Measurements from ENCODE around the gene PKIG.
"Not testable (repeated sequence)": the region's sequence is repeated elsewhere in the genome, so short reads cannot be mapped to it uniquely, and the experiment has no call there.

Gene PKIG

DNA sequence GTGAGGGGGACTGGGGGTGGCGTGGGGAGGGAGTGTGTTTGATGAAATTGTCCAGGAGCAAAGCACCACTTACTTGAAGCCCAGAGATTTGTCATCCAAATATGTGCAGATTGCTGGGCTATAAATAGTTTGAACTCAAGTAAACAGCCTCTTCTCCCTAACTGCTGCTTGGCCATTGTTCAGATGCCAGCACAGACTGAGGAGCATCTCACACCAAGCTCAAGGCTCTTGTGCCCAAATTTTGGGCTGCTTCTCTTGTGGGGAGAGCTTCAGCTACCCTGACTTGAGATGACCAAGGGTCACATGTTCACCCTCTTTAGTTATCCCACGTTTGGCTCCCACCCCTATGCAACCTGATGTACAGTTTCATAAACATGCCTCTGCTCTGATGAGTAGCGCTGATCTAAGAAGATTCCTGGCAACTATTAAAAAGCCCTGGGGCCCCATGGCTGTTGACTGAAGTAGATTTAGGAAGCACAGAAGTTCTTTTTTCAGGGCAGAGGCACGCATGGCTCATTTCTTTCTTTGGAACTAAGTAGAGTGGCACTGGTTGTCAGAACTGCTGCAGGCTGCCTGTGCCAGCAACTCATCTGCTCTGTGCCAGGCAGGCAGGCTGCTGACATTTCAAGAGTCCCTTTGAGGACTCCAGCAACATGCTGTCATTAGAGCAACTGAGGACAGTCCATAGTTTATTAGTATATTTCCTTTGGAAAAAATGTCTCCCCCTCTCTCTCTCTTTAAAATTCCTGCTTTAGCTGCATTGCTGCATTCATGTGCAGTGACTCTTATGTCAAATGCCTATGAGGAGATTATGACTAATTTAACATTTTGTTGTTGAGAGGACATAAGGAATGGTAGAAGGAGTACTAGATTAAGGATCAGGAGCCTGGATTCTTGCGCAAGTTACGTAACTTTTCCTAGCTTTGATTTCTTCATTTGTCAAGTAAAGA, 9.6 kb upstream of the PKIG start:
- DNase-seq, result peak; percentile 74

DNA sequence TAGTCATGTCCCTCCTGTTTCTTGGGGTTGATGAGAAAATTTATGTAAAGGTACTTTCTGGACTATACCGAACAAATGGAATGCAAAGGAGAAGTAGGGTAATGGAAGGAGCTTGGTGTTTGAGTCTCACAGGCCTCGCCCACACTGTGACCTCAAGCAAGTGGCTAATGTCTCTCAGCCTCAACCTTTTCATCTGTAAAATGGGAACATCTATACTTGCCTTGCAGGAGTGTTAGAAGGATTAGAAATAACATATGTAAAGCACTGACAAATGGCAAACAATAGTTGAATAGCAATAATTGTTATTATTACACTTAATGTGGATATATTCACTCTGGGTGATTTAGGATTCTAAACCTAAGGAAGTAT, 8.9 kb upstream of the PKIG start:
- DNase-seq, result no peak

DNA sequence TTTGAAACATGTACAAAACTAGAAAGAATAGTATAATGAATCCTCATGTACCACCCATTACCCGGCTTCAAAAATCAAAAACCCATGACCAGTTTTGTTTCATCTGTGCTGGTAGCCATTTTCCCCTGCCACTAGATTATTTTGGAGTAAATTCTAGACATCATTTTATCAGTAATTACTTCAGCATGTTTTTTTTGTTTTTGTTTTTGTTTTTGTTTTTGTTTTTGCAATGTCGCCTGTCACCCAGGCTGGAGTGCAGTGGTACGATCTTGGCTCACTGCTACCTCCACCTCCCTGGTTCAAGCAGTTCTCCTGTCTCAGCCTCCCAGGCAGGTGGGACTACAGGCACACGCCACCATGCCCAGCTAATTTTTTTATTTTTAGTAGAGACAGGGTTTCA, 8.0 kb upstream of the PKIG start:
- DNase-seq, result no peak

DNA sequence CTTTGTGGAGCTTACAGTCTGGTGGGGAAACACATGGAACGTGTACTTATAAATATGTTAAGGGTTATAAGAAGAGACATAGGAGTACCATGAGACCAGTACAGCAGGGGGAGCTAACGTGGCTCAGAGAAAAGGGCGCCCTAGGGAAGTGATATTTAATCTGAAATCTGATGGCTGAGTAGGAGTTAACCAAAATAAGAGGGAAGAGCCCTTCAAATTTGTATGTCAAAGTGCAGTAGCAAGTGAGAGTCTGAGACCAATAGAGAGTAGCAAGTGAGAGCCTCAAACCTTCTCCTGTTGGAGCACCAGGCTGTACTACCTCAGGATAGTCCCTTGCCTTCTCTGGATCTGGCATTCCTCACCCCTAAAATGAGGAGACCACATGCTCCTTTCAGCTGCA, 6.1 kb upstream of the PKIG start:
- no peak for DNase-seq

DNA sequence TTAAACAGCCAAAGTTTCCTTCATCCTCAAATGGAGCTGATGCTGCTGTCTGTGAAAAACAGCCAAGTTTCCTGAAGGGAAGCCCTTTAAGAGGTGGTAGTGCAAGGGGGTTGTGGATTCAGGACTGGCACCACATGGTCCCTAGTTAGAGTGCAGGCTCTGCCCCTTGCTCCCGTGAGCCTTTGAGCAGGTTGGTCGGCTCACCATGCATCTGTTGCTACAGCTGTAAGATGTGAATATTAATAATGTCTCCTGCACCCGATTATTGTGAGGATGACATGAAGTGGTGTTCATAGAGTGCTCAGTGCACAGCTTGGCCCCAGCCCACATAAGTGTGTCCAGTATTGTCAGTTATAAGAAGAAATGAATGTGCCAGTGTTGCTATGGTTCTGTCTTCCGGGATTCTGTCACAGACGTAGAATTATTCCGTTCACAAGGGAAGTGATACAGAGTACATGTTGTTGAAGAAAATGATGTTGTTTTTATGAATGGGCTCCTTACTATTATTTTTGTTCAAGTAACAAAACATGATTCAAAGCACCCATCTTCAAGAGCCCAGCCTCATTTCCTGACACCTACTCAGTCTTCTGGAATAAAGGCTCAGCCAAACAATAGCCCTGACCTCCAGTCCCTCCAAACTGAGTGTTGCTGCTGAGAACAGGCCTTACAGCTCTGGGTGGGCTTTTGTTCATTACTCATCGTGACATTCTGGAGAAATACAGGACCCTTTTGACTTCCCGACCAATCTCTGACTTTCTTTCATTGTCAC, 2.9 kb upstream of the PKIG start:
- no peak for DNase-seq

DNA sequence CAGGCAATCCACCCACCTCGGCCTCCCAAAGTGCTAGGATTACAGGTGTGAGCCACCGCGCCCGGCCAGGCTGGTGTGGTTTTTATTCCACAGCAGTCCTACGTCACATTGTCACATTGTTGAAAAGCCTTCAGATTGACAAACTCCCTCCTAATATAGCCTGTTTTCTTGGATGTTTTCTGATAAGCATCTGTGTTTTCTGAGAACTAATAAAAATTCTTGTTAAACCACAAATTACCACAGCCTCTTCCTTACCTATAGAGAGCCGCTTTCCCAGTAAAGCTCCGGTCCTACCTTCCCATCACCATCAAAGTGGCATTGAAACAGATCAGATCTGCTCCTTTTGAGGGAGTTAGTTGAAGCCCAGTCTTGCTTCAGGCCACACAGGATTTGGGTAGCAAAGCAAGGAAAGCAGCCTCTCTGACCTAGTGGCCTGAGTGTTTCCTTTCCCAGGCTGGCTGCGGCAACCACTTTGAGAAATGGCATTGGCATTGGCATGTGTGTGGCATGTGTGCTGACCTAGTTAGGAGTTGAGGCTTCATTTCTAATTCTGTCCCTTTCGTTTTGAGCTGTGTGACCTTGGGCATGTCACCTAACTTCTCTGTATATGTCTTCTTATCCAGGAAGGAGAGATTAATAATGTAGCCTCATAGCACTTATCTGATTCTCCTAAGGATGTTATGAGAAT, 1.7 kb upstream of the PKIG start:
- no peak for DNase-seq

DNA sequence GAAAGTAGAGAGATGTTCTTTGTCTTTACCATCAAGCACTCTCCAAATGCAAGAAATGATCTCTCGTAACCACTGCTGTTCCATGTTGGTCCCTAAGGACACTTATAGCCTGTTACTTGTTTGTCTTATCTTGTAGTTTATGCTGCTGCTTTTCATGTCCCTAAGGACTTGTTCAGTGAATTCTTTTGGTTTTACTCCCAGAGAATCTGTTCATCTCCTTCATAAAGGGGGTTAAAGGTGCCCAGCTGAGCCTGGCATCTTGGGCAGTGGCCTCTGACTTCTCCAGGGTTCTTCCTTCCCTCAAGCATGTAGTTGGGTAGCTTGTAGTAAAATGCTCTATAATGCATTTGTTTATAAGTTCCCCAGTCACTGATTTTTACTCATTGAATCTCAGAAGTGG, 864 bp upstream of the PKIG start:
- DNase-seq, result no peak

DNA sequence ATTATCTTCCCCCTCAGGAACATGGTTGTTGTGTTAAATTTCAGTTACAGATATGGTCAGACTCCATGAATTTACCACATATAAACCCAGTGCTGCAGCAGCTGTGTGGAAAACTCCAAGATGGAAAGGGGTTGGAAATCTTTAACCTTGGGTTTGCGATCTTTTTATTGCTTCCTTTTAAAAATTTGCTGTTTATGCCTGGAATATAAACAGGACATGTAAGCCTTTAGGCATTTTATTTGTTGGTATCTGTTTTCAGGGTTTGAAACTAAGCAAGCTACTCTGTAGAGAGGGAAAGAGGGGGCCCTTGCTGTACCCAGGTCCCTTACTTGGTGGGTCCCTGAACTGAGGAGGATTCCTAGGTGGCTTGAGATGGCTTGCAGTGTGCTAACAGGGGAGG, 778 bp downstream of the PKIG start:
- DNase-seq, result no peak

DNA sequence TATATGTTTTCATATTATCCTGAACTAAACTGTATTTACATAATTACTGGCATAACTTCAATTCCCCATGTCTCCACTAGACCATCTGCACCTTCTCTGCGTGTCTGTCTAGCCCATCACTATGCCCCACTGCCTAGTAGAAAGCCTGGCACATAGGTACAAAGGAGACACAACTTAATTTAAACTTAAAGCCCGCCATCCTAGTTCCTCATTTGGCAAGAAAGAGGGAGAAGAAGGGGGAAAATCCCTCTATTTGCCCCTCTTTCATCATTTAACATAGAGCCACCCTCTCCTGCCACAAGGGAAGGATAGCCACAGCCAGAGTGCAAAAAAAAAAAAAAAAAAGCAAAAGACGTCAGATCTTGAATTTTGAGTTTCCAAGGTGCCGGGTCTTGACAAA, 1.8 kb downstream of the PKIG start:
- no peak for DNase-seq

DNA sequence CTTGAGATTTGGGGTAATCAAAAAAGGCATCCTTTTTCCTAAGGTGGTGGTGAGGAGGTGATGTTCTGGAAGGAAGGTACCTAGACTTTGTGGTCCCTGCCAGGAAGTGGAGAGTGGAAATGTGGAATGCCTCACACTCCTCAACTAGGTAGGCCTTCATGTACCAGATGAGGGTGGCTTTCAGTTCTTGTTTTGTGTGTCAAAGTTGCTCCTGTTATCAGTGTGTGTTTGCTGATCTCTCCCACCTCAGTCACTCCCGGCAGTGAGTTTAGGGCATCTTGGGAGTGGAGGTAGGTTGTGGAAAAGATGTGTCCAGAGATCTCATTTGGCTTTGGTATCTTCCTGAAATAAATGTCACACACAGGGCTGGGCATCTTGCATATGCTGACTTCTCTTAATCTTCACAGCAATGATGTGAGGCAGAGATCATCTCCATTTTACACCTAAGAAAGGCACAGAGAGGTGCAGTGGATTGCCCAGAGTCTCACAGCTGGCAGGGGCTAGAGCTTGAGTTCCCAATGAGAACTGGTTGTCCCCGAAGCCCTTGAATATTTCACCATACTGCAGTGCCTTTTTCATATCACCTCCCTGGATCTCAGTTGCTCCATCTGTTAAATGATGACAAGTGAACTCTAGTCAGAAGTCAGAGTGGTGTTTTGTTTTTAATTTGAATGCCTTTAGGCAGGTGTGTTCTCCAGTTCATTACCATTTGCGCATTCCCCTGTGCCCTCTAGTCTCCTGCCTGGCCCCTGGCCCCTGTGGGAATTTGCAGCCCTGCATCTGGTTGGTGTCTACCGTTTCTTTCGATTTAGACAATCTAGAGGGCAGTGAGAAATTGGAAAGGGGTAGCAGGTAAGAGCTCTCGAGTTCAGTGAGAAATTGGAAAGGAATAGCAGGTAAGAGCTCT, 2.9 kb downstream of the PKIG start:
- DNase-seq, result no peak

DNA sequence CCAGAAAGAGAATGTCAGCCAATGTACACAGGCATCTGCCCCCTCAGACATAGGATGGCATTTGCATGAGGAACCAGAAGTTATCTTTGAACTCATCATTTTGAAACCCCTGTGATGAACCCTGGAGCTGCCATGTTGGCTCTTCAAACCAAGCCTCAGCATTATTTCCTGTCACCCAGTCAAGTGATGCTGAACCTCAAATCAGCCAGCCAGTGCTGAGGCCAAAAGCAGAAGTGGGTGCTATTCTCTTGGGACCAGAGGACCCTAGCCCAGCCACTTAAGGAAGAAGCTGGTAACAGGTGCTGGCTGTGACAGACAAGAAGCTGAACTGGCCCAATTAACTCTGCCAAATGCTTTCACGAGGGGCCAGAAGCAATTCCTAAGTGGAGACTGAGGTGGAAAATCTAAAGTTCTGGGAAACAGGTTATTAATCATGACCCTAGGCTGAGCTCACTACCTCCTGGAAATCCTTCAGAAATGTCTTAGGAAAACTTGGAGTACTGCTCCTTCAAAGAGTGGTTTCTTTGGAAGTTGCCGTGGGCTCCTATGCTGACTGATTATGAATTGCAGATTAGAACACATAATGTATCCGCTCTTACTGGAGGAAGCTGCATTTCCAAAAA, 4.0 kb downstream of the PKIG start:
- DNase-seq, result no peak

DNA sequence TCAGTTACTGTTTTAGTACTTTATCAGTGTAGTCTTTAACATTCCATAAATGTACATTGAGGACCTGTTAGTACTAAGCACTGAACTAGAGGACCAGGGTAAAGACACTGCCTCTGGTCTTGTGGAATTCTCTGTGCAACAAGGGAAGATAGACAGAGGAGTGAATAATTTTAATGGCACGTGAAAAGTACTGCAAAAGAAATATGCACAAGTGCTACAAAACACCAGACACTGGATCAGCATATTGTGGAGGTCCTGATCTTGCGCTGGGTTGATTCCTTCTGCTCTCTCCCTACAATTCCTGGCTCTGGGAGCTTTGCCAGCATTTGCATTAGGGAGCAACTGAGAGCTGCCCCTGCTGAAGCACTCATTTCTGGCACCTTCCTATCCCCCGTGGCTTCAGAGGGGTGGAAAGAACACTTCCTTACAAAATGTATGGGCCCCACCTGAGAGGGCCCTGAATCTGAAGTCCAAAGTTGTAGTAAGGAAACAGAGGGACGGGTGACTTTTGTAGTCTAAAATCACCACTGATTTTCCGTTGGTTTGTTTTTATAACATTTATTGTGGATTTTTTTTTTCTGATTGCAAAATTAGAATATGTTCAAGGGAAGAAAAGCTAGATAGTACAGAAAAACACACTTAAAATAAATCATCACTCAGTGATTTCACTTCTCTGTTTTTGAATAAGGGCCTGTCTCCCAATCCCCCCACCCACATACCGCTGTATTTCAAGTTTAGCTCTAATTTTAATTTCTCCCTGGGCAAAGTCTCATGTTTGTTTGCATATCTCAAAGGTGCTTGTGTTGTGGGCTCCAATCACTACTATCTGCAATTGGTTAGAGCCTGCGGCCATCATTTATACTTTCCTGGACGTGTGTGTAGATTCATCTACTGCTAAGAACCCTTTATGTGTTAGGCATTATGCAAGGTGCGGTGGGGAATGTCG, 4.9 kb downstream of the PKIG start:
- no peak for DNase-seq

DNA sequence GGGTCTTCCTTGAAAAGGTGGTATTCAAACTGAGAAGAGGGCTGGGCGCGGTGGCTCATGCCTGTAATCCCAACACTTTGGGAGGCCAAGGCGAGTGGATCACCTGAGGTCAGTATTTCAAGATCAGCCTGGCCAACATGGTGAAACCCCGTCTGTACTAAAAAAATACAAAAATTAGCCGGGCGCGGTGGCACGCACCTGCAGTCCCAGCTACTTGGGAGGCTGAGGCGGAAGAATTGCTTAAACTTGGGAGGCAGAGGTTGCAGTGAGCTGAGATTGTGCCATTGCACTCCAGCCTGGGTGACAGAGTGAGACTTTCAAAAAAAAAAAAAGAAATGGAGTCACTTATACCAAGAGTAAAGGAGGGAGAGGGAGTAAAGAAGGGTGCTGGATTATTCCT, 5.9 kb downstream of the PKIG start:
- DNase-seq, result not testable (repeated sequence)

DNA sequence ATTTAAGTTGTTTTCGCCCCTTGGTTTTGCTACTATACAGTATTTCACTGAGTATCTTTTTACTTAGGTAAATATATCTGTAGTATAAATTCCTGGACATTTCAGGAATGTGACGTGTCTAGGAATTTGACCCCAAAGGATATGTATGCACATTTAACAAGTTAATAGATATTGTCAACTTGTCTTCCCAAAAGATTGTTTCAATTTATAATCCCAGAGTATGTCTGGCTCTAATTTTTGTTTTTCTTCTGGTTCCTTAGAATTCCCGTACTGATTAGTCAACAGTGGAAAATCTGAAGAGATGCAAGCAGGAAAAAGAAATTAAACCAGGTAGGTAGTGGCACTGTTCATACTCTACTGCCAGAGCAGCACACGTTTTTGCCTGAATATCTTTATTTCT, 7.2 kb downstream of the PKIG start:
- DNase-seq, result no peak

DNA sequence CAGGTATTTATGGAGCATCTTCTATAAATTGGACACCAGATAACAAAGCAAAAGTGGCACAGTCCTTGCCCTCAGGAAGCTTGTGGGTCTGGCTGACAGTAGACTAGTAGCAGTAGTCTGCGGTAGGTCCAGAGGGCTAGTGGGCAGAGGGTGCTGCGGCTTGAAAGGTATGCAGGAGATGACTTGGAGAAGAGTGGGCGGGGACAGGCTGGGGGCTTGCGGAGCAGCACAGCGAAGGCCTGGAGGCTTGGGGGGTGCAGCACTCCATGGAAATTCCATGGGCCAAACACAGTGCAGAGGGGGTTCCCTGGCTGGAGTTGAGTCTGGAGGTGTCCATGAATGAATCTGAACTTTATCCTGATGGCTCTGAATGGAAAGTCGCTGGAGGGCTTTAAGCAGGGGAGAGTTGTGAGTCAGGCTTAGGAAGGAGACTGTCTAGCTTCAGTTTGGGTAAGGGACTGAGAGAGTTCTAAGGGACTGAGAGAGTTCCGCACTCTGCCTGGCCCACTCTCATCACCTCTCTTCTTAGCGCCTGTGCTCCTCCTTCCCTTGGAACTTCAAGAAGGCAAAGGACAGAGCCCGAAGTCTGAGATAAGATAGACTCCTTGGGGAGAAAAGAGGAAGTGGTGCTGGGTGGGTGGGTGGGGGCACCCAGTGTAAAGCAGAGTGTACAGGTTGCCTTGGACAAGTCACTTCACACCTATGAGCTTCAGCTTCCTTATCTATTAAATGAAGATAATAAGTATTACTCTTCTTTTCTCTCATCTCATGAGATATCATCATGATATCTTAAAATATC, 8.8 kb downstream of the PKIG start:
- DNase-seq, result no peak

DNA sequence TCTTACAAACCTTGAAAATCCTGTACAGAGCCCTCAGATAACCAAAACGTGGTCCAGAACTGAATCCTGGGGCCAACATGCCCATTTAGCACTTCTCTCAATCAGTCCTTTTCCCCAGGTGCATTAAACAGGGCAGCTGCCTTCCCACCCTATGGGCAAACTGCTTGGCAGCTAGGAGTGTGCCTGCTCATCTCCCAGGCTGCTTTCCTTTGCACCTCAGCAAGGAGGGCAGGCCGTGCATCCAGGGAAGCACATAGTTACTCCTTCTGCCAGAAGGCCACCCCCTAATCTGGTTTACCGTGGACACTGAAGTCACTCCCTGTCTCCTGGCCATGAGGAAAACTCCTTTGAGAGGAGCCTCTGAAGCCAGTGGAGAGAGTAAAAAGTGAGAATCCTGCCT, 10.0 kb downstream of the PKIG start:
- DNase-seq, result no peak

DNA sequence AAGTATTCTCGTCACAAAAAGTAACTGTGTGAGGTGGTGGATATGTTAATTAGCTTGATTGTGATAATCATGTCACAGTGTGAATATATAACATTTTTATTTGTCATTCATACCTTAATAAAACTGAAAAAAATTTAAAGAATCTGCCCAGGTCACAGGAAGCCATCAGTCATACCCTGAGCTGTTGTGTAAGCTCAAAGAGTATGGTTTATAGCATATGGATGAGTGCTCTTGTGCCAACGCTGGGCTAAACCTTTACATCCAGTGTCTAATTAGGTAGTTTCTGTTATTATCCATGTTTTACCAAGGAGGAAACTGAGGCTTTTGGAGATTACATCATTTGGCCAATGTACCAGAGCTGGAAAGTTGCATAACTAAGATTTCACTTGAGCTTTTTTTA, 11.4 kb downstream of the PKIG start:
- DNase-seq, result no peak

DNA sequence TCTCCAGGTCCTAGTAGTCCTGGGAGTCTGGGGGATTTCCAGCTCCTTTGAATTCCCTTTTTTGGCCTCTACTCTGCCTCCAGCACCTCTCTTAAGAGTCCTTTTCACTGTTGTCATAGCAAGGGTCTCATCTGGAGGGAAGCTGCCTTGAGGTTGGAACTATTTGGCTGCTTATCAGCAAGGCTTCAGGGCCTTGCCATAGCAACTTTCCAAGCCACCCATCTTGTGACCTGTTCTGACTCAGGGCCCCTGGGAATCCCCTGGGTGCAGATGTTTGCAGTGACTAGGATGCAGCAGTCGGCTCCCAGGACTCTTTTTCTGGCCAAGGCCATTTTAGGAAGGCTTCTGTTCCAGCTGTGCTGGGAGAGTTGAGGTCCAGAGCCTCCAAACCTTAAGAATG, 12.4 kb downstream of the PKIG start:
- DNase-seq, result no peak

DNA sequence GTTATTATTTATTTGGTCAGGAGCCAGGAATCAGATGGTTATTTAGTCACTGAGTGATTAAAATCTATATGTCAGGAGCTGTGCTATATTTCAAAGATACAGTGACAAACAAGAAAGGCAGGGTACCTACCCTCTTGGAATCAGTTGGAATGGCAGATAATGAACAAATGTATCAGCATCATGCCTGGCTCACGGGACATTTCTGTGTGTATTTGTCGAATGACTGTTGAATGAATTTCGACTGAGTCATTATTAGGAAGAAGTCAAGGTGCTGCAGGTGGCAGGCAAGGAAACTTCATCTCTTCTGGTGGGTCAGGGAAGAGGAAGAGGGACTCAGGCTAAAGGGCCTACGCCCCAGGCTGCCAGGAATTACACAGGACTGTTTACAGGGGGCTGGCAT, 13.6 kb downstream of the PKIG start:
- DNase-seq, result no peak

DNA sequence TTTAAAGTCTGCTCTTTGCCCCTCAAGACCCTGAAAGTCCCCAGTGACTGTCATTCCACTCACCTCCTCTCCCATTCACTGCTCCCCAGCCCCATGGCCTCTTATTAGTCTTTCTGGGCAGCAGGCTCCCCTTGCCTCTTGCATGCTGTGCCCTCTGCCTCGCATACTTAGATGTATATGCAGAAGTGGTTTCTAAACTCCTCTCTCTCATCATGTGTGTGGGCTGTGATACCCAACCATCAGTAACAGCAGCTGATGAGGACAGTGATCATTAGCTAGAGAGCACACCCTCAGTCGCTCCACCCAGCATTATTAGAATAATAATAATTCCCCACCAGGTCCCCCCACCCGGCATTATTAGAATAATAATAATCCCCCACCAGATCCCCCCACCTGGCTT, 14.5 kb downstream of the PKIG start:
- DNase-seq, result no peak

Data from amniotic stem cell (primary cell).